GM12801 (cell line): Measurements from ENCODE around the gene PRPH.

ENCODE experiments used
- CTCF ChIP-seq: IDR thresholded peaks from one replicate; pipeline ENCODE4 v1.5.1; 2011; ENCODE audit warnings: control low read depth; ENCODE audit not compliant: insufficient read length; ENCODE audit errors: extremely low read depth

The PRPH gene

GRCh38 chr12:49273726-49274395 is 21.1 kb upstream of the PRPH start:
- TF ChIP-seq CTCF = no peak

GRCh38 chr12:49274396-49275069 is 20.4 kb upstream of the PRPH start:
- TF ChIP-seq CTCF = no peak

- no peak for TF ChIP-seq CTCF
Measured at GRCh38 chr12:49276304-49277290, 18.4 kb upstream of the PRPH start.

- TF ChIP-seq CTCF = no peak
Measured at GRCh38 chr12:49277466-49277865, 17.5 kb upstream of the PRPH start.

GRCh38 chr12:49279706-49280159 is 15.2 kb upstream of the PRPH start:
- no peak for TF ChIP-seq CTCF

- TF ChIP-seq CTCF = no peak
Measured at GRCh38 chr12:49282302-49282701, 12.6 kb upstream of the PRPH start.
